Breast epithelium (tissue), 4 donors: Measurements from ENCODE around the gene ABO. TPM values are rescaled to one million over a fixed set of nuclear protein-coding genes. Genes with fewer than 3 reads are reported as not detected.

Source experiments
- DNase-seq, 2 donors: peaks; one replicate each; pipeline ENCODE4 v3.0.0-alpha.2; 2019; ENCODE audit warnings: low spot score in 2 of 2
- H3K27ac ChIP-seq, 2 donors: fragments of 200-600 bp; sonication (generic) in 1 of 2; one replicate each; pipeline ENCODE4 v1.5.1; 2016 to 2019; ENCODE audit warnings: mild to moderate bottlenecking in 1 of 2
- H3K27me3 ChIP-seq, 2 donors: fragments of 200-600 bp; sonication (generic) in 1 of 2; one replicate each; pipeline versions ENCODE4 v1.5.1 to v1.6.0; 2017 to 2019; ENCODE audit warnings: control low read depth in 1 of 2, mild to moderate bottlenecking in 1 of 2
- H3K36me3 ChIP-seq: fragments of 200-600 bp; one replicate; pipeline ENCODE4 v1.5.1; 2019
- H3K4me1 ChIP-seq, 2 donors: fragments of 200-600 bp; sonication (generic); one replicate each; pipeline ENCODE4 v1.5.1; 2016 to 2019; ENCODE audit warnings: control low read depth in 1 of 2
- H3K4me3 ChIP-seq, 3 donors: fragments of 200-600 bp; sonication (generic); 1 replicate in 2 of 3; 2 replicates in 1 of 3; pipeline ENCODE4 v1.5.1; 2016 to 2019; ENCODE audit warnings: mild to moderate bottlenecking in 3 of 3, moderate library complexity in 2 of 3
- H3K9me3 ChIP-seq, 2 donors: fragments of 200-600 bp; sonication (generic) in 1 of 2; one replicate each; pipeline ENCODE4 v1.5.1; 2016 to 2019; ENCODE audit warnings: control low read depth in 1 of 2
- CTCF ChIP-seq, 3 donors: fragments of 450-650 bp; IDR thresholded peaks; one replicate each; pipeline ENCODE4 v1.5.1; 2016 to 2017; ENCODE audit warnings: antibody characterized with exemption in 3 of 3, mild to moderate bottlenecking in 3 of 3, moderate library complexity in 3 of 3
- POLR2A ChIP-seq: fragments of 450-650 bp; IDR thresholded peaks from one replicate; pipeline ENCODE4 v1.6.1; 2016; ENCODE audit warnings: antibody characterized with exemption, mild to moderate bottlenecking, moderate library complexity
- POLR2AphosphoS5 ChIP-seq, 3 donors: sonication (generic); formaldehyde crosslinking; IDR thresholded peaks; one replicate each; pipeline ENCODE4 v1.6.1; 2017; ENCODE audit warnings: antibody characterized with exemption in 3 of 3
- intact Hi-C: fragments of 100-400 bp; cut with DNase I; formaldehyde crosslinking; loops from one replicate; pipeline ENCODE4 v1.15.1; 2023; ENCODE audit warnings: low total_unique reads
- total RNA-seq, 3 donors: library from RNA; depleted of rRNA; stranded (reverse); fragments of >200 nt; gene quantifications; one replicate each; pipeline ENCODE4 v1.1.0, GENCODE V29; 2016

ABO gene
- total RNA-seq, 3 donors from 2014 or later: 1.1 to 3.9 (median 2.8) TPM

GRCh38 chr9:133261103-133261752, 13.8 kb downstream of the ABO start:
- intact Hi-C loops: no loop called here
- H3K27me3 ChIP-seq: no peaks in the 10 kb centered on the region

GRCh38 chr9:133260334-133261102, 14.5 kb downstream of the ABO start:
- TF ChIP-seq CTCF (IDR thresholded peaks at IDR 0.05) (no peak), POLR2AphosphoS5 (IDR thresholded peaks at IDR 0.05) (no peak), POLR2A (no peak)
- no peak overlapping the region for H3K27ac ChIP-seq

More at GRCh38 chr9:133261103-133261752, 13.8 kb downstream of the ABO start:
- Histone ChIP-seq H3K4me3 (no peak overlapping the region), H3K4me1 (no peaks in the 10 kb centered on the region), H3K27ac (no peak overlapping the region), H3K9me3 (no peaks in the 10 kb centered on the region), H3K36me3 (no peaks in the 10 kb centered on the region)
- DNase-seq: no peak
- TF ChIP-seq POLR2AphosphoS5 (IDR thresholded peaks at IDR 0.05) (no peak), POLR2A (no peak), CTCF (IDR thresholded peaks at IDR 0.05) (no peak)

GRCh38 chr9:133258061-133259015, 16.7 kb downstream of the ABO start:
- TF ChIP-seq POLR2A (no peak), POLR2AphosphoS5 (IDR thresholded peaks at IDR 0.05) (no peak), CTCF (IDR thresholded peaks at IDR 0.05) (no peak)
- DNase-seq: no peak
- peak overlapping the region in 1 of 2 donors; percentile 82 for H3K27ac ChIP-seq
- no peaks in the 10 kb centered on the region for H3K27me3 ChIP-seq
- no peaks in the 10 kb centered on the region for H3K36me3 ChIP-seq
- H3K4me1 ChIP-seq: no peaks in the 10 kb centered on the region
- intact Hi-C loops: no loop called here
- H3K9me3 ChIP-seq: no peaks in the 10 kb centered on the region
- H3K4me3 ChIP-seq: no peak overlapping the region

More at GRCh38 chr9:133260334-133261102, 14.5 kb downstream of the ABO start:
- H3K36me3 ChIP-seq: no peaks in the 10 kb centered on the region
- H3K27me3 ChIP-seq: no peaks in the 10 kb centered on the region
- H3K9me3 ChIP-seq: no peaks in the 10 kb centered on the region
- H3K4me3 ChIP-seq: no peak overlapping the region
- DNase-seq: no peak
- intact Hi-C loops: no loop called here
- no peaks in the 10 kb centered on the region for H3K4me1 ChIP-seq

GRCh38 chr9:133257465-133257956, 17.5 kb downstream of the ABO start:
- Histone ChIP-seq H3K27me3 (no peaks in the 10 kb centered on the region), H3K9me3 (no peaks in the 10 kb centered on the region), H3K36me3 (no peaks in the 10 kb centered on the region), H3K4me1 (no peaks in the 10 kb centered on the region), H3K27ac (peak overlapping the region in 1 of 2 donors; percentile 82), H3K4me3 (no peak overlapping the region)
- DNase-seq: peak in 1 of 2 donors; percentile 27
- intact Hi-C loops: no loop called here
- TF ChIP-seq CTCF (IDR thresholded peaks at IDR 0.05): no peak
- no peak for TF ChIP-seq POLR2A
- TF ChIP-seq POLR2AphosphoS5 (IDR thresholded peaks at IDR 0.05): peak in 2 of 3 donors; percentile 27 to 48
